GM18519 (cell line): ENCODE data around the gene MYOM3.
"Not testable (repeated sequence)": the region's sequence is repeated elsewhere in the genome, so short reads cannot be mapped to it uniquely, and the experiment has no call there.

ENCODE experiments used
- ATAC-seq: cut with Tn5 transposase; IDR thresholded peaks from one replicate; pipeline ENCODE4 v1.9.1; 2021; ENCODE audit warnings: mild to moderate bottlenecking, moderate library complexity; ENCODE audit not compliant: unreplicated experiment, low FRiP score

MYOM3 gene

DNA sequence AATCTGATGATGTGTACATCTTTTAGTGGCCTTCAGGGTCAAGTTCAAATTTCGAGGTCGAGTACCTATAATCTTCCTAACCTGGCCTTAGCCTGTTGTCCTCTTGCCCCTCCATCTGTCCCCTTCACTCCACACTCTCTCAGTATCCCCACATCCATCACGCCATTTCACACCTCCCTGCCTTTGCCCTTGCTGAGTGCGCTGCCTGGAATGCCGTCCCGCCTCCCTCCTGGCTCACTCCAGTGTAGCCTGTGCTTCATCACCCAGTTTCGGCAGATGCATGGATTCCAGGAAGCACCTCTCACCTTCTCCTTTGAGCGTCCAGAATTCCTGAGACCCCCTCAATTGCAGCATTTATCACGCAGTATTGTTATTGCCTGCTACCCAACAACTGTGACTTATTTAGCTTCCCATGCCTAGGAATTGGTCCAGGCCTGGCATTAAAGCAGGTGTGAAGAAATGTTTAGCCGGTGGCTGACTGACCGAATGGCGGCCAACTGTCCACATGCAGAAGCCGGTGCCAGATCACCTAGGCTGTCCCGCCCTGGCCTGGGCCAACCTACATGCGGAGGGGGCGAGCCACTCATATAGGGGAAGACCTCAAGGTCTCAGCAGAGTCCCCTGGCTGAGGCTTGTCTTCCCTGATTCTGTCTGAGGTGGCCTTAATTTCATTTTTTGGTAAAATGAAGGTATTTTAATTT is 34.5 kb downstream of the MYOM3 start:
- no peak for ATAC-seq

DNA sequence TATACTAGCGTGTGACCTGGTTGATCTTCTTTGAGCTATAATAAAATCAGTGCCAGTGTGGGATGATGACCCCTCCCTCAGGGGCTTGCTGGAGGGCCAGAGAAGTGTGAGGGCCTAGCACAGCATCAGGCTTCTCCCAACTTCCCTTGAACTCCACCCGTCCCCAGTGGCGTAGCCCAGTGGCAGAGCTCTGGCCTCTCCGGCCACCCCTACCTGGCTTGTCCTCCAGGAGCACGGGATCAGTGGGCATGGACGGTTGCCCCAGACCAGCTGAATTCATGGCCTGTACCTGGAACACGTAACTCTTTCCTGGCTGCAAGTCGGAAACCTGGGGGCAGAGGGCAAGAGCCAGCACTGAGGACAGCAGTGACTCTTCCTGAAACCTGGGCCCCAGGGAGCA is 36.0 kb downstream of the MYOM3 start:
- ATAC-seq: no peak

DNA sequence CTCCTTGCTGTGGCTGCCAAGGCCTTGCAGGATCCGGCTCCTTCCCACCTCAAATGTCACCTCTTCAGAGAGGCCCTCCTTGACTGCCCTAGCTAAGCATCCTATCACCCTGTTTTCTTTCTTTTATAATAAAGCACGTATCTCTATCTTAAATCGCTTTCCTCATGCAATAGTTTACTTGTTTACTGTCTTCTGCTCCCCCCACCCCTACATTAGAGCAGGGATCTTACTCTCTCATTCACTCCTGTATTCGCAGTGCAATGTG is 36.4 kb downstream of the MYOM3 start:
- ATAC-seq: no peak

DNA sequence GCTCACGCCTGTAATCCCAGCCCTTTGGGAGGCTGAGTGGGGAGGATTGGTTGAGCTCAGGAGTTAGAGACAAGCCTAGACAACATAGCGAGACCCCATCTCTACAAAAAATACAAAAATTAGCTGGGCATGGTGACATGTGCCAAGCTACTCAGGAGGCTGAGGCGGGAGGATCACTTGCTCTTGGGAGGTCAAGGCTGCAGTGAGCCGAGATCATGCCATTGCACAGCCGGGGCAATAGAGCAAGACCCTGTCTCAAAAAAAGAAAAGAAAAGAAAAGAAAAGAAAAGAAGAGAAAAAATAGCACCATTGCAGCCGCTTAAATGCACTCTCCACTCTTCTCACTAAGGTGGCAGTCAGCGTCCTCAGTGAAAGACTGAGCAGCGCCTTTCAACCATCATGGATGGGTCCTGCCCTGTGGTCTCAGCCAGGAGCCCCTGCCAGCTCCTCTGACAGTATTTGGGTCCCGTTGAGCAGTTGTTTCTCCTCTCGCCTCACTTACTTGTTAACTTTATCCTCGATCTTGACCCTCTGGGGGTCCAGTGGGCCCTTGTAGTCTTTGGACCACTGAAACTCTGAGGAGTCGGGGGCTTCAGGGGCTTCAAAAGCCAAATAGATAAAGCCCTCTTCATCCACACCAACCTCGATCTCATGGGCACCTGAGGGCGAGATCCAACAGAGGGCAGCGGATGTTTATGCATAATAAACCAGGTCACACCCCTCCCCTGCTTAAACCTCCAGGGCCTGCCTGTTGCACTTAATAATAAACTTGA is 36.9 kb downstream of the MYOM3 start:
- ATAC-seq: no peak

DNA sequence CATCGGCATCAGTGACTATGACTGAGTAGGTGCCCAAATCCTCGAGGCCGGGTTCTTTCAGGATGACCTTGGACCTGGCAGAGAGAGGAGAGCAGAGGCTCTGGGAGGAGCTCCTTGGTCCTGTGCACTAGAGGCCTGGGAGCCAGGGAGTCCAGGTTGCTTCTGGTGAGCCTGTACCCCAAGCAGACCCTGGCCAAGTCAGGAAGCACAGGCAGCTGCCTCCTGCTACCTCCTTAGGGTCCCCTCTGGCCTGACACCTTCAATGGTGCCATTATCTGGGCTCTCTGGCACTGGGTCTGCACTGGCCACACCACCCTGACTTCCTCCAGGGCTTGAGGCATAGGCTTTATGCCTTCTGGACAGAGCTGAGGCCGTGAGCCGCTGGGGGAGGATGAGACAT is 37.7 kb downstream of the MYOM3 start:
- no peak for ATAC-seq

DNA sequence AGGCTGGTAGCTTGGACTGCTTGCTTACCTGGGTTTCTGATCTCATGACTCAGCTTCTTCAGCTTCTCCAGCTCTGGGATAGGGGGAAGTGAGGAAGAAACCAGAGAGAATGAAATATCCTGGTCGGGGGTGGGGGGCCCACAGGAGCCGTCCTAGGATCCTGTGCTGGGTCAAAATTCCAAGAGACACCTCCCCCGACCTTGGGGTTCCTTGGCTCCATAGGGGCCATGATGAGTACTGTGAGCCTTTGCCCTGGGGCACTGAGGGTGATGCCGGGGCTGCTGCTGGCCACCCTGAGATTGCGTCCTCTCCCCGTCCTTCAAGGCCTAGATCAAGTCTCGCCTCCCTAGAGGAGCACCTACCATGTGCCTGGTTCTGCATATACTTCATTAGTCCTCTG is 40.0 kb downstream of the MYOM3 start:
- ATAC-seq: no peak

DNA sequence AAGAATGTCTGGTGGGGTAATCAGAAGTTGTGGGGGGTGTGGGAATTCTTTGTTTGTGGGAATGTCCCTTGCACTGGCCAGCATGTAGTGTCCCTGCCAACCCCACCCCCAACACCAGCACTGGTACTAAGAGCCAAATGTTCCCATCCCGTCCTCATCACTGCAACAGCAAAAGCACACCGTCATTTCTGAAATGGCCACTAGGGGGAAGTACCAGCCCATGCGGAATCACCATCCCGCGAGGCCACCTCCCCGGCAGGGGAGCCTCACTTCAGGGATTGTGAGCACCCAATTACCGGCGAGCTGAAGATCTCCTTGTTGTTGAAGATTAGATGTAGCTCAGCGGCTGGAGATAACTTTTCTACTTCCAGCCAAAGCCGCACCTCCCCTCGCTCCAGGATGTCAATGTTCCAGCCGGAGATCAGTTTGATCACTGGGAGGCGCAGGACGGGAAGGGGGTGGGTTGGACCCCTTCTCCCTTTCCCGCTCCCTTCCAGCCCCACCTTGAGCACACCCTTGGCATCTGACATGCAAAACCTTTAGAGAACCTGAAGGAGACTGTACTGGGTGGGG is 41.0 kb downstream of the MYOM3 start:
- no peak for ATAC-seq

DNA sequence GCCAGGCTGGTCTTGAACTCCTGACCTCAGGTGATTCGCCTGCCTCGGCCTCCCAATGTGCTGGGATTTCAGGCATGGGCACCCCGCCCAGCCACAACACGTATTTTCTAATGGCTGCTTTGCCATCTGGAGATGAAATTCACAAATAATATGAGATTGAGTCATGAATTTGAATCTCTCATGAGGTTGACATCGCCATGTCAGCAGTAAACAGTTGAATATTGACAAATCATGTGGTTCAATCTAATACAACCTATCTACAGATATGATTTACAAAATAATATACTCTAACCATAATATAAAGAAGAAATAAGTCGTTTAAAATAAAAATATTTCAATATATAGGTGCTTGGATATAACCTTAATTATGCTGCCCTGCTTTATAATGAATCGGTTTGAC is 42.1 kb downstream of the MYOM3 start:
- no peak for ATAC-seq

DNA sequence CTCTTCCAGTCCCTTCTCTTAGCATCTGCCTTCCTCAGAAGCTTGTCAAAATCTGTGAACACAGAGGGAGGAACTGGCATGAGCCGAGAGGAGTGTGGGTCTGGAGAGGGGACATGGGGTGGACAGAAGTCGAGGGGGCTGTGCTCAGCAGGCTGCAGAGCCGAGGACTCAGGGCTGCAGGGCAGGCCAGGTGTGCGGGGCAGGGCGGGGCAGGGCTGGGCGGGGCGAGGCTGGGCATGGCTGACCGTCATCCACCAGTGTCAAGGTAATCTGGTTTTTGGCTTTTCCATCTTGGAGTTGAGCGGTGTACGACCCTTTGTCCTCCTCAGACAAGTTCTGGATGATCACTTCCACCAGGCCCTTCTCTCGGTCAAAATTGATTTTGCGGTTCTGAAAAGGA is 44.0 kb downstream of the MYOM3 start:
- no peak for ATAC-seq

DNA sequence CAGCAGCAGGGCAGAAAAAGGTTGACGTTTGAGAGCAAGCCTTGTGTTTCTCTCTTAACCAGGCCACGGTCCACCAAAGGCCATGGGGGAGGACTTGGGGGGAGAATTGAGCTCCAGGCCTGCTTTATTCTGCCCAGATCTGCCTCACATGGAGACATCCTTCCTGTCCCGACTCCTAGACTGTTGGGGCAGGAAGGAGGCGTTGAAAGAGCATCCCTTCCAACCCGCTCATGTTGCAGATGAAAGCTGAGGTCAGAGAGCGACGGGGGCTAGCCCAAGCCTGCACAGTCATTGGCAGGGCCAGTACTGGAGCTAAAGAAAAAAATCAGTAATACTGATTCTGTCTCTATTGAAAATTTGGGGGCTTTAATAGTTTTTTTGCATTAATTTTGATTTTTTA is 46.6 kb downstream of the MYOM3 start:
- ATAC-seq: no peak

DNA sequence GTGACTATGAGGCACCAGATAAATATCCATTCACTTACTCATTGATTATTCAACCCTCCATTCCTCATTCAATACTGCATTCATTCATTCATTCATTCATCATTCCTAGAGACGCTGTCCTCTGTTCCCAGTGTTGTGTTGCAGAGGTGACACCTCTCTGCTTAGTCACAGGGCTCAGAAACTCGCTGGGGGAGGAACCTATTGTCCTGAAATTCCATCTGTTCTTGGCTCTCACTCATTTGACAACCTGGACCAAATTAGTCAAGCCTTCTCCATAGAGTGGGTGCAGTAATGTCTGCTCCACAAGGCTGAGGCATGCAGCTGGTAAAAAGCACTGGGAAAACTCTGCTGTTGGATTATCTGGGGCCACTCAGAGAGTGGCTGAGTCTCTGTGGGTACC is 49.7 kb downstream of the MYOM3 start:
- no peak for ATAC-seq

DNA sequence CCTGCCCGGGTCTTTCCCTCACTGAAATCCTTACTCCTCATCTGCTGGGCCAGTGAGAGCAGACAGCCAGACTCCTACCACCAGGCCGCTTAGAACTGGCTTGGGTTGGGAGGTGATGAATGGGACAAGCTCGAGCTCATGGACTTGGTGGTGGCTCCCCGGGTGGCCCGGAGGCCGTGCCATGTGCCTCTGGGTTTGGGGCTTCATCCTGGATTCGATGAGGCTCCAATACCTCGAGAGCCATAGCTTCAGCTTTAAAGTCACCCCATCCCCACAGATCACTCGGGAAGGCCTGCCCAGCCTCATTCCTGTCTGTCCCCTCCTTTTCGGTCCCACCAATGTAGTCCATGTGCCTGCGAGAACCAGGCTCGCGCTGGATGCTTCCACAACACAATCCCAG is 51.5 kb downstream of the MYOM3 start:
- ATAC-seq: no peak

DNA sequence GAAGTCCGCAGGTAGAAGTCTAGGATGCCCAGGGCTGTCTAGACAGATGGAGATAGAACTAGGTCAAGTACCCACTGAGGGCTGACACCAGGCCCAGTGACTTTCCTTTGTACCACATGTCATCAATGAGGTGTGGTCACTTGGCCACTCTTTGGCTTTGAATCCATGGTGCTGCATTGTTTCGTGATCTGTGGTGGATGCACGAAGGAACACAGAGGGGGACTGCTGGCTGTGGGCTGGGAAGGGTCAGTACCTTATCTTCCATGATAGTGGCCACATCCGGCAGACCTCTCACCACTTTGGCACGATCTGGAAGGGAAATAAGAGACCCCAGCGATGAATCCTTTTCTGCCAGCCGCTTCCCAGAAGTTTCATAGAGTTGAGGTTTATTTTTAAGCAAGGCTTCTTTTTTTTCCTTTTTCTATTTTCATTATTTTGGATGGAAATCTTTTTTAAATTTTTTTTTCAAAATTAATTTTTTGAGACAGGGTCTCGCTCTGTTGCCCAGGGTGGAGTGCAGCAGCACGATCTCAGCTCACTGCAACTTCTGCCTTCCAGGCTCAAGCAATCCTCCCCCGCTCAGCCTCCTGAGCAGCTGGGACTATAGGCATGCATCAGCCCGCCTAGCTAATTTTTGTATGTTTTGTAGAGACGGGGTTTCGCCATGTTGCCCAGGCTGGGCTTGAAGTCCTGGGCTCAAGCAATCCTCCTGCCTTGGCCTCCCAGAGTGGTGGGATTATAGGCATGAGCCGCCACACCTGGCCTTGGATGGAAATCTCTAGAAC is 53.1 kb downstream of the MYOM3 start:
- ATAC-seq: no peak

DNA sequence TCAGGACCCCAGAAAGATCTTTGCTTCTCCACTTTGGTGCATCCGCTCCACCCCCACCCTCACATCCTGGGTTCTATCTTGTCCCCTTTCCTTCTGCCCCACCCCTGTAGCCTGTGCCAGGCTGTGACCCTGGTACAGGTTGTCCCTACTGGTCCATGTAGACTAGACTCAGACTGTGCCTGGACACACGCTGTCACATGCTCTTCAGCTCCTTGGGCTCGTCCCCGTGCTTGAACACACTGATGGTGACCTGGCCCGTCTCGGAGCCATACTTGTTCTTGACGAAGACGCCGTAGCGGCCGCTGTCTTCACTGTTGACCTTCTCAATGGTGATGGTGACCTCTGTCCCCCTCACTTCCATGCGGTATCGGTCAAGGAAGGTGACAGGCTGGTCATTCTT is 54.8 kb downstream of the MYOM3 start:
- no peak for ATAC-seq

DNA sequence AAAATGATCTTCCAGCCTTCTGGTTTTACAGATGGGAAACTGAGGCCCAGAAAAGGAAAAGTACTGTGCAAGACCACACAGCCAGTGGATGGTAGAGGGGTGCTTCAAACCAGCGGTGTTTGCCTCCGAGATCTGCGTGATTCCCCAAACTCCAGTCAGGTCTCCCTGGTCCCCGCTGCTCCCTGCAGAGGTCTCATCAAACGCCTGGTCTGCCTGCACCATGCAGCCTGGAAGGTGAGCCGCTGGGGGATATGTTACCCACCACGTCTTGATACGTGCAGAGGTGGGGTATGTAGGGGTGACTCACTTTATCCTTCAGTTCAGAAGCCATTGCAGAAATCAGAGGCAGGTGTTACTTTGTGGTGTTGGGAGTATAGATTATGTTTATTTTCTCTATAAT is 56.3 kb downstream of the MYOM3 start:
- ATAC-seq: no peak

DNA sequence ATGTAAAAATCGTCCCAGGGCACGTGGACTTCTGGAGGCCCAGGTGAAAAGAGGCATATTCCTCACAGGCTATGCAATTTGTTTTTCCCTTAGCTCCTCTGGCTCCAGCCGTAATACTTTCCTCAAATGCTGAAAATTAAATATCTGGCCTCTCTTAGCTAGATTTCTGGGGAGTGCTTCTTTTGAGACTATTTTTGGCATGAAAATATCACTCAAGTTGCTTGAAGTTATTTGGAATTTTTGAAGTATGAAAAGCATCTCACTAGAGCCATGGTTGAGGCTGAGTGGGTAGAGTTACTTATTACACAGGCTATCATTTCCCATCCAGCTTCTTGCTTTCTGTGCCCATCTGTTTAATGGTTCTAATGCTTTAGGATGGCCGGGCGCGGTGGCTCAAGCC is 59.7 kb downstream of the MYOM3 start:
- no peak for ATAC-seq

DNA sequence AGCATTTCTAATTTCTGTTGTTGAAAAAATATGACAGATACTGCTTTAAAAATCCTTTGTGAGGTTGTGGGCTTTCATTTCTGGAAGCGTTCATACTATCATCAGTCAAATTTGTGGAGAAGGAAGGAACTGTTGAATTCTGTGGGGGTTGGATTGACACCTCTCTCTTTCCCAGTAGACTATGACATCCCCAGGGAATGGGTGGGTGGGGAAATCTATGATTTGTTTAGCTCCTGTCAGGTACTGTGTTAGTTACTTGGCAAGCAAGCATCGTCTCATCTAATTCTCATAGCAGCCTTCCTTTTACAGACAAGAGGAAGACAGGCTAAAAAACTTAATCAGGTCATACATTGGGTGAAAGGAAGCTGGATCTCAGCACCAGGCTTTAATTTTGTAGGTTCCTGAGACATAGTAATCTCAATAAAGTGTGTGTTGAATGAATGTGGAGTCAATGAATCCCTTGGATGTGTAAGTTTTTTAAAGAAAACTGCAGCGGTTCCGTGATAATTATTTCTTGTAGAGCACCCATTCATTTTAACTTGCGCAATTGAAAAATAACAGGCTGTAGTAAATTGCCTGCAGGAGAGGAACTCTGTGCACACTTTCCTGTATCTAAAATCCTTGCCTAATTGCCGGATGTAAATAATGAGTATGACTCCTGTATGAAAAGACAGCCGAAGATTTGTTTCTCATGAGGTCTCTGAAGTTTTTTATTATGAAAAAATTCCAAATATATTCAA is 60.6 kb downstream of the MYOM3 start:
- no peak for ATAC-seq

DNA sequence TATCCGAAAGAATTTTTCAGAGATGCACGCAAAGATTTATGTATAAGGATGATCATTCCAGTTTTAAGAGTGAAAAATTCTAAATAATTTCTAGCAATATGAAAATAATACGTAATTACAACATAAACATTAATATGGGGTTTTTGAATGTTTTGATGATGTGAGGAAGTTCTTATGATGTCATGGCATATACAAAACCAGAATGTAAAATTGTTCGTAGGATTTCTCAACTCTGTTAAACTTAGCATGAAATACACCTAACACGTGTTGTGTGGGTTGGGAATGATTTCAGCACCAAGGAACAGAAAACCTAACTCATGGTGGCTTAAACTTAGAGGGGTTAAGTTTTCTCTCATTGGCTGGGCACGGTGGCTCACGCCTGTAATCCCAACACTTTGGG is 62.2 kb downstream of the MYOM3 start:
- no peak for ATAC-seq

DNA sequence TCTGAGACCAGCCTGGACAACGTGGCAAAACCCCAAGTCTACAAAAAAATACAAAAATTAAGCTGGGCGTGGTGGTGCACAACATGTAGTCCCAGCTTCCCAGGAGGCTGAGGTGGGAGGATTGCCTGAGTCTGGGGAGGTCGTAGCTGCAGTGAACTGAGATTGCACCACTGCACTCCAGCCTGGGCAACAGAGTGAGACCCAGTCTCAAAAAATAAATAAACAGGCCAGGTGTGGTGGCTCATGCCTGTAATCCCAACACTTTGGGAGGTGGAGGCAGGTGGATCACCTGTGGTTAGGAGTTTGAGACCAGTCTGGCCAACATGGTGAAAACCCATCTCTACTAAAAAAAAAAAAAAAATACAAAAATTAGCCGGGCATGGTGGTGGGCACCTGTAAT is 63.0 kb downstream of the MYOM3 start:
- ATAC-seq: not testable (repeated sequence)

DNA sequence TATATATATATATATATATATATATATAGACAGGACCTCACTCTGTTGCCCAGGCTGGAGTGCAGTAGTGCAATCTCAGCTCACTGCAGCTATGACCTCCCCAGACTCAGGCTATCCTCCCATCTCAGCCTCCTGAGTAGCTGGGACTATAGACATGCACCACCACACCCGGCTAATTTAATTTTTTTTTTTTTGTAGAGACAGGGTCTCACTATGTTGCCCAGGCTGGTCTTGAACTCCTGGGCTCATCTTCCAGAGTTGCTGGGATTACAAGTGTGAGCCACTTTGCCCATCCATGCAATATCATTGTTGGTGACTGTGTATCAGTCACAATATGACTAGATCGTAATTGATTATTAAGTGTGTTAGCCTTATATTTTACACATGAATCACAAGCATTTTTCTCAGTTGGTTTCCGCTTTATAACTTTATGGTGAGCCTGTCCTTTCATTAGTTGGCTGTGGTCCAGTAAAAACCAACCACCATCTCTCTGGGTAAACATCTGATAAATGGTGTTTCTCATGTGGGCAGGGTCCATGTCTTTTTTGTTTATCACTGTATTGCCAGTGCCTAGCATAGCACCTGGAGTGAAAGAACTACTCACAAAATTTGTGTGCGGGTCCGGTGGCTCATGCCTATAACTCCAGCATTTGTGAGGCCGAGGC is 63.6 kb downstream of the MYOM3 start:
- ATAC-seq: no peak
